GM20000 (cell line): ENCODE data around the gene PCDH19.

Source experiments
- DNase-seq: peaks from one replicate; pipeline ENCODE4 v3.0.0; 2012; ENCODE audit warnings: low spot score
- TF ChIP-seq, protein P1 (sequence below): IDR thresholded peaks from 2 replicates; pipeline ENCODE4 v1.5.1; 2012; ENCODE audit warnings: mild to moderate bottlenecking, control low read depth; ENCODE audit errors: extremely low read depth, missing control alignments

Gene PCDH19

DNA sequence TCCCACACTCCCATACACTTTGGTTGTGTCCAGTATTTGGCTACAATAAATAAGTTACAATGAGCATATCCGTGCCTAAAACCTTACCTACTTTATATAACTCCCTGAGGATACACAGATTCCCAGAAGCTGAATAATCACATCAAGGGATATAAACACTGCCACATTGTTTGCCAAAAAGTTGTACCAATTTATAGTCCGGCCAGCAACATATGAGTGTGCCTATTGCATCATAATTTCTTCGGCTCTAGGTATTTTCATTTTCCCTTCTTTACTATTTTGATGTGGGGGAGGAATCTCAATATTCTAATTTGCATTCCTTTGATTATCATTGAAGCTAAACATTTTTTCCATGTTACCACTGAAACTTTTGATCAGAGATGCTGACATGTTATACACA is 146.4 kb downstream of the PCDH19 start:
- DNase-seq = no peak
- TF ChIP-seq, protein P1, sequence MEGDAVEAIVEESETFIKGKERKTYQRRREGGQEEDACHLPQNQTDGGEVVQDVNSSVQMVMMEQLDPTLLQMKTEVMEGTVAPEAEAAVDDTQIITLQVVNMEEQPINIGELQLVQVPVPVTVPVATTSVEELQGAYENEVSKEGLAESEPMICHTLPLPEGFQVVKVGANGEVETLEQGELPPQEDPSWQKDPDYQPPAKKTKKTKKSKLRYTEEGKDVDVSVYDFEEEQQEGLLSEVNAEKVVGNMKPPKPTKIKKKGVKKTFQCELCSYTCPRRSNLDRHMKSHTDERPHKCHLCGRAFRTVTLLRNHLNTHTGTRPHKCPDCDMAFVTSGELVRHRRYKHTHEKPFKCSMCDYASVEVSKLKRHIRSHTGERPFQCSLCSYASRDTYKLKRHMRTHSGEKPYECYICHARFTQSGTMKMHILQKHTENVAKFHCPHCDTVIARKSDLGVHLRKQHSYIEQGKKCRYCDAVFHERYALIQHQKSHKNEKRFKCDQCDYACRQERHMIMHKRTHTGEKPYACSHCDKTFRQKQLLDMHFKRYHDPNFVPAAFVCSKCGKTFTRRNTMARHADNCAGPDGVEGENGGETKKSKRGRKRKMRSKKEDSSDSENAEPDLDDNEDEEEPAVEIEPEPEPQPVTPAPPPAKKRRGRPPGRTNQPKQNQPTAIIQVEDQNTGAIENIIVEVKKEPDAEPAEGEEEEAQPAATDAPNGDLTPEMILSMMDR = no peak

DNA sequence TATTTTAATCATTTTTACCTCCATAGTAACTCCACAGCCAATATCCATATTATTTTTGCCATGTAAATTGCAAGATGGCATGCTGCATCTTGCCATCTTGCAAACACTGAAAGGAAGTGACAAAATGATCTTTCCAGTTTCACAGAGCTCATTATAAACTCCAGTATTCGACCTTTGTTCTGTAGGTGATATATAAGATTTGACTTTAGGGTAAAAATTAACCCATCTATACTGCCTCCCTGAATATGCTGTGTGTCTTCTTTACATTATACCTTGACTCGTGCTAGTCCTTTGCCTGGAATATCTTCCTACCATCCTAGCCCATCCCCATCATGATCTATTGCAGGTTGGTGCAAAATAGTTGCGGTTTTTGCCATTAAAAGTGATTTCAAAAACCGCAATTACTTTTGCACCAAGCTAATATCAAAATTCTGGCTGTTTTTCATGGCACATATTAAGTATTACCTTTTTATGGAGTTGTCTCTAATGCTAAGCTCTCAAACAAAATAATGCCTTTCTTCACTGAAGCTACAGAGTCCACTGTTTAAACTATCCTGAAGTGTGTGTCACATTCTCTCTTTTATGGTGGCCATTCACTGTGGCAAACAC is 161.1 kb downstream of the PCDH19 start:
- TF ChIP-seq, protein P1 = no peak
- DNase-seq = no peak

DNA sequence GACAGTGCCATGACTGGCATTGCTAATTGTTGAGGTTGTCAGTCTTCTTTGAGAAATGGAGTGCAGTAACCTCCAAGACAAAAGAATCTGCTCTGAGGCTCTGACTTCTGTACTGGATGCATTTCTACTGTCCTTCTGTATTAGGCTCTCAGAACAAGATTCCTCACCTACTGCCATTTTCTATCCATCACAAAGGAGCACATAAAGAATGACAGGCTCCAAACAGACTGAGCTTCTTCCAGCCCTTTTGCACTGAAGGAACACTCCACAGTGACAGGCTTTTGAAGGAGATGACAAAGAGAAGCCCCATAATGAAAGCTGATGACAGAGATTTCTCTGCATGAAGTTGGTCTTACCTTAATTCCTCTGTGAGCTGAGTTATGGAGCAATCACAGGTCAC is 162.2 kb downstream of the PCDH19 start:
- TF ChIP-seq, protein P1 = no peak
- no peak for DNase-seq

DNA sequence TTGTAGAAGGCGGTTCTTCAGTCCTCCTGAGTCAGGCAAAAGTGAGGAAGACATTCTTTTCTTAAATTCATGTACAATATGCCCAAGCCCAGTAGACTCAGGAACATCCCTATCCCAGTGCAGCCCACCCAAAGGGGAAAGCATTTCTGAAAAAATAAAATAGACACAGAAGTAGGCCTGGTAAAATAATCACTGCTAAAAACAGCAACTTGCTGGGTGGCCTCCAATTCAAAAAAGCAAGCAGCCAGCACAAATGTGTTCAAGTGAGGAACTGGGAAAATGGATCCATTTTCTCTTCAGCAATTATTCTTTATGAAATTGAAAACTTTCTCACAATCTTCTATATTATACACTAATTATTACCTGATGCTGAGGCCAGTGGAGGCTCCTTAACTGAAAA is 165.4 kb downstream of the PCDH19 start:
- no peak for DNase-seq
- TF ChIP-seq, protein P1 = no peak
